HG02885 (cell line): Measurements from ENCODE around the gene SCNM1.

Source experiments
- ATAC-seq: cut with Tn5 transposase; IDR thresholded peaks from one replicate; pipeline ENCODE4 v1.9.1; 2021; ENCODE audit warnings: mild to moderate bottlenecking; ENCODE audit not compliant: unreplicated experiment, poor library complexity

Gene SCNM1, protein sequence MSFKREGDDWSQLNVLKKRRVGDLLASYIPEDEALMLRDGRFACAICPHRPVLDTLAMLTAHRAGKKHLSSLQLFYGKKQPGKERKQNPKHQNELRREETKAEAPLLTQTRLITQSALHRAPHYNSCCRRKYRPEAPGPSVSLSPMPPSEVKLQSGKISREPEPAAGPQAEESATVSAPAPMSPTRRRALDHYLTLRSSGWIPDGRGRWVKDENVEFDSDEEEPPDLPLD

DNA sequence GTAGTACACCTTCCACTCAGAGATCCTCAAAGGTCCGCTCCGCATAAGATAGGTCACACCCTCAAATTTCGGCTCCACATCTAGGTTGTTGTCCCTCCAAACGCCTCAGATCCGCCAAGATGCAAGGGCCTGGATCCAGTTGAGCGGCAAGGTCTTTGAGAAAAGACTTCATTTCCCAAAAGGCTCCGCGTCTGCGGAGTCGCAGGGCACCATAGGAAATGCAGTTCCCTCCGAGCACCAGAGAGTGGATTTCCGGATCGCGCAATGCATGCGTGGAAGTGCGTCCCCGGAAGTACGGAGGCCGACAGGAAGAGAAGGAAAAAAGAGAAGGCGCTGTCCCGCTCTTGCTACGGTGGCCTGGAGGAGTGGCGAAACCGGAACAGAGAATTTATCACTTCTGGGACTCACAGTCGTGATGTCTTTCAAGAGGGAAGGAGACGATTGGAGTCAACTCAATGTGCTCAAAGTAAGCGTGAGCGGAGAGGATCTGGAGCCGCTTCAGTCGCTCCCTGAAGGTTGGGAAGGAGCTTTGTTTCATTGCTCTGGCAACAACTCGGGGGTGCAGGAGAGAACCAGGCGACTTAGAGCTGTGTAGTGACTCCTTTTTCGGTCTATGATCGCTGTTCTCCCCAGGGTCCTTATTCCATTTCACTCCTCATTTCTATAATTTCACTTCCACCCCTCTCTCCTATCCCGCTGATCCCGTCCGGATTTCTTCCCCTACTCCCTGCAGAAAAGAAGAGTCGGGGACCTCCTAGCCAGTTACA, at the start of gene SCNM1, which contains the start of gene LYSMD1:
SCNM1 (plus strand) TSS at position 407 of the 767 bp plus-strand sequence; CDS start at position 416, 9 bp downstream.
LYSMD1 (minus strand) TSS at position 165 of the 767 bp plus-strand sequence. CDS start 644 bp downstream, outside the sequence.
- ATAC-seq: peak; percentile 89

DNA sequence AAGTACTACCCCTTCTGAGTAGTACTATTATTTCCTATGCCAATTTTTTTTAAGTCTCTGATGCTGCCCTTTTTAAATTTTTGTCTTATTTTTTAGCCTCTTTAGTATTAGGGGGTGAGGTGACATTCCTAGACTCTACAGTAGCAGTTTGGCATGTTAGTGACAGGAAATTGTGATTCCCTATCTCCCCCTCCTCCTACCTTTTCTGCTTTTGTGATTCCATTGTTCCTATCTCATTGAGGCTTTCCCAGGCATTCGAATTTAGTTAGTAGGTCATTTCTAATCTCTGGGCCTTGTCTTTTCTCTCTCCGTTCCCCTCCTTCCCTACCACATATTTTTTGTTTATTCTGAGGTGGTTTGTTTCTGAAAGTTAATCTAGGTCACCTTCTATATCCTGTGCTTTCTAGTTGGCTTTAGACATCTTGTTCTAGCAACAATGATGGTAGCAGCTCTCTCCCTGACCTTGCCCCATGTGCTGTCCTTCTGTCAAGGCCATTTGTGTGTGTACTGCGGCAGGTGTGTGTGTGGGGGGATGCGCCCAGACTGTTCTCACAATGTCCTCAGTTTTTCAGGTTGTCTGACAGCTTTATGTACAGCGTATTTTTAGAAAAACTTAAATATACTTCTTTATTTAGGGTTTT, 41.1 kb upstream of the SCNM1 start:
- no peak for ATAC-seq

DNA sequence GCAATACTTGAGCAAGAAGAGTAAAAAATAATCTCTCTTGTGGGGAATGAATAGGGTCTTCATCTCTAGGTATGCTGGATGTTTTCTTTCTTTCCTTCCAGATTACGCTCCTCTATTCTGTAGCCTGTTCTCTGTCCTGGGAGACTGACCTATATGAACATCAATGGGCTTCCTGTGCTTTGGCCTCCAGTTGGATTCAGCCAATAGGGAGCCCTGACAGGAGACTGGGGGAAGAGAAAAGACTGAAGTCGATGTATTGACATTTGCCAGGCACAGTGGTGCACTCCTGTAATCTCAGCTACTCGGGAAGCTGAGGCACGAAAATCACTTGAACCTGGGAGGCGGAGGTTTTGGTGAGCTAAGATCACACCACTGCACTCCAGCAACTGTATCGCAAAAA, 37.1 kb upstream of the SCNM1 start:
- no peak for ATAC-seq

DNA sequence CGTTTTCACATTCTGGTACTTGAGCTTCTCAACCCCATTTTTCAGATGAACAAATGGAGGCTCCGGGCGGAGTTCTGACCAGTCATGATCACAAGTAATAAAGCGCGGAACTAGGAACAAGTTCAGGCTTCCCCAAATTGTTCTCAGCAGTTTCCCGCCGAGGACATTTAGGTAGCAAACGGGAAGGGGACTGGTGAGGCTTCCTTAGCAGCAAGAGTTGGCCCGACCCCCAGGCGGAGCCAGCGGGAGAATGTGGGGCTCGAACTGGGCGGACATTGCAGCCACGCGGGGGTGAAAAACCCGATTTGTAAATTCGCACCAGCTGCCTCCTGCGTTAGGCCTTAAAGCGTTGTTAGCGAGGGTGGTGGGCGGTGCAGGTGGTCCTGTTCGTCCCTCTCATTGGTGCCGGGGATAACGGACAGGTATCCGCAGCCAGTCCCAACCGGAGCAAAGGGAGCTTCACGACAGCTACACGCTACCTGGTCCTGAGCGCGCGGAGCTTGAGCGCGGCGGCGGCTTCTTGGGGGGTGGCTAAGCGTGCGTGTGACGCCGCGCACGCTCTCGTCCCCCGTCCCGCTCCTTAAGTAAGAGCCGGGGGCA, 34.9 kb upstream of the SCNM1 start:
- ATAC-seq: no peak

DNA sequence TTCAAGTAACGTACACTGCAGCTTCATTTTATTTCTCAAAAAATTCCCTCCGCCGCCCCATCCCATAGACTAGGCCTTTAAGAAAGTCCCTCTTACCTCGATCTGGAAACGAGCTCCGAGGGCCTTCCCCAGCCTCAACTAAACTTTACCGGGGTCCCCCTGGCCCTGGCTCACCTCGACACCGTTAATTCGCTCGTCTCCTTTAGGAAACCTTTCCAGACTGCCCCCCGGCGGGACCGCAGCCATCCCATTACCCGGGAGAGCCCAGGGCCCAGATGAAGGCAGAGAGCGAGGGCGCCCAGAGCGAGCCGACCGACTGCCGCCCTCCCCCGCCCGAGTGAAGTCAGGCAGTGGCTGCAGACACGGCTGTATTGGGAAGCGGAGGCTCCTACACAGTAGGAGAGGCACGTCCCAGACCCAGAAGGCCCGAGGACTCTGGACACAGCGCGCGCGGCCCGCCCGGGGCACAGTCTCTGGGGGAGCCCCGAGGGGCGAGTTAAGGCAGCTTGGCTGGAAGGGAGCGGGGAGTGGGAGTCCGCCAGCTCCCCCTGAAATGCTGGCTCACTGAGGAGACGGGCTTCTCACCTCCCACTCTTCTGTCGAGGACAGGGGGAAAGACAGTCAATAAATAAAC, 34.1 kb upstream of the SCNM1 start:
- no peak for ATAC-seq

DNA sequence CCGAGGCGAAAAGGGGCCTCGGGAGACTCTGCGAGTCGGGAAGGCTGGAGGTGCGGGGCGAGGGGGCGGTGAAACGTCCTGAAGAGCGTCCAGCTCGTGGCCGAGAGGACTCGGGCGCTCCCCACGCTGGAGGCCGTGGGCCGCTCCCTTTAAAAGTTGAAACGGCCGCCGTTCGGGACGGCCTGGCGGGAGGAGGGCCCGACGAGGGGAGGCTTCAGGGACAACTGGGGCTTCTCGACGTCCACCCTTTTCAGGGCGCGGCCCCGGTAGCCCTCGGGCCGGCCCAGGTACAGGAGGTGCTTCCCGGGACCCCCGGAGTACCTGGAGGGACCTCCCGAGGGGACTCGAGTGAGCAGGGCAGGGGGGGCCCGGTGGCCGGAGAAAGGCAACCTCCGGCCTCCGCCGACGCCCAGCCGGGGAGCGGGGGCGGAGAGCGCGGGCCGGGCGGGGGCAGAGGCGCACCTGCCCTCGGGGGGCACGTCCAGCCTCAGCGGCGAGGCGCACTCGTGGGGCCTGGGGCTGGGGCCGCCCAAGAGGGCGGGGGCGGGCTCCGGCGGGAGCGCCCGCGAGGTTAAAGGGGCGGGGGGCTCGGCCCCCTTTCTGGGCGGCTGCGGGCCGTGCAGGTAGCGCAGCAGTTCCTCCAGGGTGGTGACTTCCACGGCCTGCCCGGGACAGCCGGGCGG, 33.5 kb upstream of the SCNM1 start:
- no peak for ATAC-seq

DNA sequence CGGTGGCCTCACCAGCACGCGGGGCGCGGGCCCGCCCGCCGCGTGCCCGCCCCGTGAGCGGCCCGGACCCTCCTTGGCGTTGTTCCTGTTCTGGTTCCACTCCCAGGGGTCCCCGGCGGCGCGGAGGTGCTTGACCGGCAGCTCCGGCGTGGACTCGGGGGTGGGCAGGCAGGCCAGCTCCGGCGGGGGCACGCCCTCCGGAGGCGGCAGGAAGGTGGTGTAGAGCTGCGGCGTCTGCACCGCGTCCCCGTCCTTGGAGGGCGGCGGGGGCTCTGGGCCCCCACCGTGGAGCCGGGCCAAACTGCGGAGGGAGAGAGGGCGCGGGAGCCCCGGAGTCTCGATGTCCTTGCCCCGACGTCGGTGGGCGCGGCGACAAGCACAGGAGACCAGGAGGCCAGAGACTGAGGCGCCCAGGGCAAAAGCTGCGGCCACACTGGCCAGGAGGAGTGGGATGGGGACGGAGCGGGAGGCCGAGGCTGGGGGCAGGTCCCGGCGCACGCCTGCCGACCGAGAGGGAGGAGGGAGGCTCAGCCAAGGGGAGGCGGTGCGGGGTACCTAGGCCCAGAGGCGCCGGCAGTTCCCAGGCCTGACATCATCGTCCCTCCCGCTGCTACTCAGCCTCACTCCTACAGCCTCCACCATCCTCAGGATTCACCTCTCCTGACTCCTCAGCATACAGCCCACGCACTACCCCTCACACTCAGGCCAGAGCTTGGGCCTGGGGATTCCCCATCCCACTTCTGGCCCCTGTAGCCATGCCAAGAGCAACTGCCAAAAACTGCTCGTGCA, 32.7 kb upstream of the SCNM1 start:
- ATAC-seq: no peak

DNA sequence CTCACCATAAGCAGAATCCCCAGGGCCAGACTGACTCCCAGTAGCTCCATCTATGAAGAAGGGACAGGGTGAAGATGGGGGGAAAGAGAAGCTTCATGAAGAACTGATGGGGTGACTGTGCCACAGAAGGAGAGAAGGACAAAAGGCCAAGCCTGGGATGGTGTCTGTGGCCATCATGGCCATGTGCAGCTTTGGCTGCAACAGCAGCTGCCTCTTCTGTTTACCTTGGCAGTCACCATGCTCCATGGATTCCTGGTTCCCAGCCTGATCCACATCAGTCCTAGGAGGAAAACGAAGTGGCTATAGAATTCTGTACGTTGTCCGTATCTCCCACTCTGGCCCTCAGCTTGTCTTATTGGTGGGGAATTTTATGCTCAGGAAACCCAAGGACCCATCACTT, 31.5 kb upstream of the SCNM1 start:
- ATAC-seq: no peak

DNA sequence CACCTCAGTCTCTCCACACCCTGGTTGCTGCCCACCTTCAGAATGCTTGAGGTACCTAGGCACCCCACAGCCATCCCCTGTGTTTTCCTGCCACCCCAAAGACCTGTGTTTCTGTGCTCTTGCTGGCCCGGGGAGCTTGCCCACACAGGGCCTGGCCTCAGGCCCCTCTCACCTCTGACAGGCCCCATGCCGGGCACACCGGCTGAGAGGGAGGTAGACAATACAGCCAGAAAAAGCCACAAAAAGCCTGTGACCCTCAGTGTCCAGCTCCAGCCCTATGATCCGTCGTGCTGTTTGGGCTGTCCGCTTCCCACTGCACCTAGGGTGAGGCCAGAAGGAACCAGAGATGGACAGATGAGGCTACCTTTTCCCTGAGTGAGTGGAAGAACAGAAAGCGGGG, 31.0 kb upstream of the SCNM1 start:
- no peak for ATAC-seq

DNA sequence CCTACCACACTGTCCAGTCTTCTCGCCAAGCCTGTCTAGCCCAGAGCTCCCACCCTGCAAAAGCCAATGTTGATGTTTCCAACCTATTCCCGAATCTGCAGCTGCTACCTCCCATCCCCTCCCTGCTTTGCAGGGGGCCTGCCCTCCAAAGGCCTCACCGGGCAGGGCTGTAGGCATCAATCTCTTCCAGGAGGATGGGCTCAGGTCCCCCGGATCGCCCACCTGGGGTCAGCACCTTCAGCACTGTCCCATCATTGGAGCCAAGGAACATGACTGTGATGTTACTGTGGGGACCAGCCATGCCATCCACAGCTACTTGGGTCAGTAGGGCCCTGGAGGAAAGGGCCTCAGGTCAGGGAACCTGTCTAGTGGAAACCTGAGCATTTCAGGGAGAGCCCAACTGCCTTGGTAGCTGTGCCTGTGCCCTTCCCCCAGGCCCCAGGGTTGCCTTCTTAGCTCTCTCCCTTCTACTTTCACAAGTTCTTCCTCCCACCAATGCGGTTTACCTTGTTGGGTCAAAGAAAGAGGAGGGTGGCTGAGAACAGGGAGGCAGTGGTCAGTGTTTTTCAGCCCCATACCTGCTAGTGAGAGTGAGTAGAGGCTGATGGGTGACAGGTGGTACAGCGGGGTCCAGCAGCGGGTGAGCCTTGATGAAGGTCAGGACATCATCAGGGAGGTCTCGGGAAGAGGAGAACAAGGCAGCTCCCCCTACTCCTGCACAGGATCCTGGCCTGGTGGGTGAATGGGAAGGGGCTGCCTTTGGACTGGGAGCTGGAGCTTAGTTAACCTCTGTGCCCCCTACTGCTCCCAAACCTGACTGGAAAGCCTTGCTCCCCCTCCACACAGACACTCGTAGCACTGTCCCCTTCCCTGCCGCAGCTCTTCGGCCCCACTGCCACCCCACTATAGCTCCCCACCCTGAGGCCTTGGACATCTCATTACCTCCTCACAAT, 30.2 kb upstream of the SCNM1 start:
- no peak for ATAC-seq

DNA sequence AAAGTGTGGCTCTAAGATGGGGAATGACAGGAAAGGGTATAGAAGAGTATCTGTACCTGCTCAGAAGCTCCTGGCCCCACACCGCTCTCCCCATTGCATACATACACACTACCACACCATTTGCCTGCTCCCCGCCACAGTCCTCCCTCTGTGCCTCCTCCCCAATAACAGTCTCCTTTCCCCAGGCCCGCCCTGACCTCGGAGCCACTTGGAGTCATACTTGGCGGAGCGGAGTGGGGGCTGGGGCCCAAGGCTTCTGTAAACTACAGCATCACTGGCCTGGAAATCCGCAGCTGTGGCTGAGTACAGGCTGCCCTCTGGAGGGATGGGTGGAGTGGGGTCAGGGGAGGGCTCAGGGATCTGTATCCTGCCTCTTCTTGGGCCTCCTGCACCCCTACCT, 28.2 kb upstream of the SCNM1 start:
- no peak for ATAC-seq

DNA sequence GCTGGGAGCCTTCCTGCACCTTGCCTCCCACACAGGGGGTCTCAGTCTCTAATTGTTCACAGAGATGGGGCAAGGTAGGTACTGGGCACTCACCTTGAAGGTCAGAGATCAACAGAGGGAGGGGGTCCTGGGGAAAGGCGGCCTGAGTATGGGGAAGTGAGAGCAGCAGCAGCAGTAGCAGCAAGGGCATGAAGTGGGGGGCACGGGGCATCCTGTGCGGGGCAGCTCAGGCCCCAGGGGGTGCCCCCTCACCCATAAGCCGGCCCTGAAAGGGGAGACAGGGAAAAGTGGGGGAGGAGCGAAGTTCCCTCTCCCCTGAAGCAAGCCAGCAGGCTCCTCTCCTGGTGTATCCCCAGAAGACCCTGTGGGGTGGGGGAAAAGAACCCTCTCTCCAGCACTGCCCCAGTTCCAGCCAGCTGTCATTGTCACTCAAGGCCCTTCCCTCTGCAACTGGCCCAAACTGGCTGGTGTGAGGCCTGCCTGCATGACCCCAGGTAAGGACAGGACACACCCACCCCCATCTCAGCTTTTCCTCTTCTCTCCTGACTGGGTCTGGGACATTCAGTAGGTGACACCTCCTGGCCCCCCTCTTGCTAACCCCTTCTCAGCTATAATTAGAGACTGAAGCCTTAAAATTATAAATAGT, 23.4 kb upstream of the SCNM1 start:
- no peak for ATAC-seq

DNA sequence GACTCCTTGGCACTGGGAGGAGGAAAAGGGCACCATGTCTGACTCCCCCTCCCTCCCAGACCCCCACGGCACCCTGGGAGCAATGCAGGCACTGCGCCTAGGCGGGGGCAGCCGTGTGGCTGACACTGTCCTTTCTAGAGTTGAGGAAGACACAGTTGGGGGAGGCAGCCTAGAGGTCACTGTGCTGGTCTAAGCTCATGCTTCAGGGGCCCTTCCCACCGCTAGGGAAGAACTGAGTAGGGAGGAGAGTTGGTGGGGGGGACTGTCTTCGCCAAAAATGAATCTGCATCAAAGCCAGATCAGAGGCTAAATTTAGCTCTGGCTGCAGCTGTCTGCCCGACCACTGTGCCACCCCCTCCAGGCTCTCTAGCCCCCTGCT, 22.9 kb upstream of the SCNM1 start:
- ATAC-seq: no peak

DNA sequence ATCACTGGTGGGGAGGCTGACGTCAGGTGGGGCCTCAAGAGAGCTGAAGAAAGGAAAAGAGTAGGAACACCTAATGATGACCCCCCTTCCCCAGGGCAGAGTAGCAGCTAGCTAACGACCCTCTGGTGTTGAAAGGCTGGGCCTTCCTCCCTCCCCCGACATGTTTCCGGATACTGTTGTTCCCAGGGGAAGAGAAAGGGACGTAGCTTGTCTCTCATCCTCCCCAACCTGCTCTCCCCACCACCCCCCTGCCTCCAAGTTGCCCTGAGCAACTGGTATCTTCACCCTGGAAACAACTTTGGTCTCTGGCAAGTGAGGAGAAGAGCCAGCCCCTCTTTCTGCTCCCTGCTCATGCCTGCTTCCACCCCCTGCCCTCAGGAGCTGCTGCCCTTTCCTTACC, 22.0 kb upstream of the SCNM1 start:
- no peak for ATAC-seq

DNA sequence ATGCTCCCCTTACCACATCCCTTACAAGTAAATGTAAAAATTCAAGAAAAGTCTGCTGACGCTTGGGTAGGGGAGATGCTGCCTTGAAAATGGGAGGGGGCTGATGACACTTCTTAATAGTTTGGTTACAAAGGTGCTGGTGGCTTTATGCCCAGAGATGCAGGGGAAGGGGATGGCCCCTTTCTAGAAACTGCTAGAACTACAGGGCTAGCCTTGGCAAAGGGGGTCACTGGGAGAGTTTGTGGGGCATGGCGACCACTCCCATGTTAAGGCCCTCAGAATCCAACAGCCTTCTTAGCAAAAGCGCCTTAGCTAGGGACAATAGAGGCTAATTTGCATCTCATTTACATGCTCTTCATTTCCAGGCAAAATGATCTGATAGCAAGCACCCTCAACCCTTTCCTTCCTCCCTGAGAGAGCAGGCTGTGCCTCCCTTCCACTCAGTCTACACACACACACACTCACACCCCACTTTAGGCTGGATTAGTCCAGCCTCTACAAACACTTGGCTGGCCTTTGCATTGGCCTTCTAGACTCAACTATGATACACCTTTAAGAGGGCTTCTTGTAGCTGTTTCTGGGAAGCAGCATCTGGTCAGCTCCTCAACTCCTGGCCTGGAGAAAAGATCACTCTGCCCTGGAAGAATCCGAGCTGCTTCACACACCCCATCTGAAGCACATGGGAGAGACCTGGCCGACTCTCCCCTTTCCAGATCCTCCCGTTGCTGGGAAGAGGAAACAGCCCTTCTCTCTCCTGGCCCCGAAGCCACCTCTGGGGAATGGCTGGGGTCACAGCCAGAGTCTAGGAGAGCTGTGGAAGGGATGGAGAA, 21.3 kb upstream of the SCNM1 start:
- ATAC-seq: no peak

DNA sequence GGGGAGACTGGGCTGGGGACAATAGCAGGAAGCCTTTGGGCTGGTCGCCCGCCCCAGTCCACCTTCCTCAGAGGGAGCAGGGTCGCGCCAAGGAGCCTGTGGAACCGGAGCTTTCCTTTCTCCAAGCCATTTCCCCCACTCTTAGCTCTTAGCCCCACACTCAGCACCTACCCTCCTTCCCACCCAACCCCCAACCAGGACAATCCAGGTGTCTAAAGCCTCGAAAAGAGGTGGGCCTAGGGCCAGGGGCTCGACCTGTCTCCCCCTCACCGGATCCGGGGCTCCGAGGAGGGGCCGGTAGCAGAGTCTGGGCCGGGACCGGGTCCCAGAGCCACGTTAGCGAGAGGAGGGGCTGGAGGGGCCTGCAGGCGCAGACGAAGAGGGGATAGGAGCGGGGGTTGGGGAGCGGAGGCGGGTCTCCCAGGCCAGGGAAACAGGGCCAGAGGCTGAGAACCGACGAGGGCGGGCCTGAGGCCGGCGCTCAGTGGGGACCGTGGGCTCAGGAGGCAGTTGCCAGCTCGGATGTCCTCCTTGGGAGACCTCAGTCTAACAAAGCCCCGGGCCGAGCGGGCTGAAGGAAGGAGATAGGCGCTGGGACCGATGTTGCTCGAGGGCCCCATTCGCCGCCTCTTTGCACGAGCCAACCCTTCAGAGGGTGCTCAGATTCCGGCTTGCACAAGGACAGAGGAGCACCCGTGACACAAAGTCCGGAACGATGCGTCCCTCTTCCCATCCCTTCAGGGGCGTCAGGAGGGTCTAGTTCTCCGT, 20.5 kb upstream of the SCNM1 start:
- no peak for ATAC-seq
